Mesendoderm (in vitro differentiated cells): ENCODE data around the gene BIK.

Experiments used
- DNase-seq: peaks from one replicate; pipeline ENCODE4 v3.0.0; 2013
- H2AK5ac ChIP-seq: 2 replicates; pipeline ENCODE4 v1.6.1; 2013; ENCODE audit warnings: low read length, inconsistent platforms
- H2BK120ac ChIP-seq: 2 replicates; pipeline ENCODE4 v1.6.1; 2013; ENCODE audit warnings: low read depth, mild to moderate bottlenecking, low read length, moderate library complexity, mixed read lengths
- H2BK15ac ChIP-seq: replicated peaks from 2 replicates; pipeline ENCODE4 v1.6.1; 2013; ENCODE audit warnings: low read depth, mild to moderate bottlenecking, moderate library complexity
- H2BK5ac ChIP-seq: 2 replicates; pipeline ENCODE4 v1.6.1; 2013; ENCODE audit warnings: low read length, inconsistent platforms
- H3K18ac ChIP-seq: 2 replicates; pipeline ENCODE4 v1.6.1; 2013; ENCODE audit warnings: mild to moderate bottlenecking, low read length, mixed read lengths
- H3K23ac ChIP-seq: one replicate; pipeline ENCODE4 v1.6.1; 2013; ENCODE audit warnings: low read length
- H3K27ac ChIP-seq: 2 replicates; pipeline ENCODE4 v1.5.1; 2013; ENCODE audit warnings: low read depth, mild to moderate bottlenecking, inconsistent platforms, low read length, moderate library complexity
- H3K27me3 ChIP-seq: 2 replicates; pipeline ENCODE4 v1.6.1; 2013; ENCODE audit warnings: low read length, control low read depth, mild to moderate bottlenecking, inconsistent platforms; ENCODE audit not compliant: insufficient read depth, poor library complexity
- H3K36me3 ChIP-seq: 2 replicates; pipeline ENCODE4 v1.6.1; 2013; ENCODE audit warnings: low read length, inconsistent platforms; ENCODE audit not compliant: control insufficient read depth, insufficient read depth
- H3K4ac ChIP-seq: one replicate; pipeline ENCODE4 v1.6.1; 2013; ENCODE audit warnings: low read depth, mild to moderate bottlenecking, low read length, moderate library complexity
- H3K4me1 ChIP-seq: 2 replicates; pipeline ENCODE4 v1.6.1; 2013; ENCODE audit warnings: low read depth, low read length, inconsistent platforms; ENCODE audit not compliant: control insufficient read depth
- H3K4me2 ChIP-seq: 2 replicates; pipeline ENCODE4 v1.6.1; 2013; ENCODE audit warnings: low read length
- H3K4me3 ChIP-seq: 2 replicates; pipeline ENCODE4 v1.5.1; 2013; ENCODE audit warnings: mild to moderate bottlenecking, low read length
- H3K56ac ChIP-seq: one replicate; pipeline ENCODE4 v1.6.1; 2013; ENCODE audit warnings: low read length
- H3K79me1 ChIP-seq: 2 replicates; pipeline ENCODE4 v1.6.1; 2013; ENCODE audit warnings: low read length, inconsistent platforms
- H3K79me2 ChIP-seq: 2 replicates; pipeline ENCODE4 v1.6.1; 2013; ENCODE audit warnings: mild to moderate bottlenecking, low read length; ENCODE audit not compliant: control insufficient read depth, insufficient read depth
- H3K9ac ChIP-seq: 2 replicates; pipeline ENCODE4 v1.6.1; 2013; ENCODE audit warnings: low read length, inconsistent platforms
- H4K5ac ChIP-seq: one replicate; pipeline ENCODE4 v1.6.1; 2013; ENCODE audit warnings: low read length
- H4K8ac ChIP-seq: one replicate; pipeline ENCODE4 v1.6.1; 2013; ENCODE audit warnings: low read depth, mild to moderate bottlenecking, control low read depth, low read length, moderate library complexity
- WGBS: extraction: QIAGEN DNeasy Blood & Tissue Kit; methylation state at CpG from one replicate; pipeline ENCODE4 v1.1.7; 2013; ENCODE audit warnings: low lambda C conversion rate, missing lambda C conversion rate; ENCODE audit not compliant: insufficient coverage; ENCODE audit errors: extremely low coverage; 5-methylcytosine and 5-hydroxymethylcytosine counted together

The BIK gene

DNA sequence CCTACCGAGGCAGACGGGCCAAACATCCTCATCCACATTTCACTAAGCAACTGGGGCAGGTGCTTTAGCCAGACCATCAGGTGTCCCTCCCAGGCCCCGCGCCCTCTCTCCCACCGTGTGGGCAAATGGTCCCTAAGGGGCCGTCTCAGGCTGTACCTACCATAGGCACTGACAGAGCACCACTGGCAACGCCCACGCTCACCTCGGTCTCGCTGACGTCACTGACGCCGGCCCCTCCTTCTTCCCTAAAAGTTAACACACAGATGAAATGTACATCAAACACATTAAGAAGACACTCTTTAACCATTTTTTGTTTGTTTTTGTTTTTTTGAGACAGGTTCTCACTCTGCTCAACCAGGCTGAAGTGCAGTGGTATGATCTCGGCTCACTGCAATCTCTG is 30.8 kb upstream of the BIK start:
- no peak overlapping the region for H3K4me2 ChIP-seq
- H3K4me3 ChIP-seq = no peak overlapping the region
- H4K8ac ChIP-seq = no peak overlapping the region
- WGBS = no CpG with 5 or more reads among the region's 14 CpGs
- H2BK120ac ChIP-seq = no peak overlapping the region
- H3K36me3 ChIP-seq = no peaks in the 10 kb centered on the region
- no peak overlapping the region for H3K56ac ChIP-seq
- H3K79me1 ChIP-seq = no peaks in the 10 kb centered on the region
- no peak overlapping the region for H2BK5ac ChIP-seq
- H2BK15ac ChIP-seq = no peak overlapping the region
- no peaks in the 10 kb centered on the region for H3K79me2 ChIP-seq
- DNase-seq = no peak
- H3K18ac ChIP-seq = no peak overlapping the region
- H3K4me1 ChIP-seq = no peaks in the 10 kb centered on the region
- no peak overlapping the region for H2AK5ac ChIP-seq
- no peak overlapping the region for H3K23ac ChIP-seq
- H3K9ac ChIP-seq = no peak overlapping the region
- H3K4ac ChIP-seq = no peak overlapping the region
- no peak overlapping the region for H3K27ac ChIP-seq
- H3K27me3 ChIP-seq = no peaks in the 10 kb centered on the region
- H4K5ac ChIP-seq = no peak overlapping the region

DNA sequence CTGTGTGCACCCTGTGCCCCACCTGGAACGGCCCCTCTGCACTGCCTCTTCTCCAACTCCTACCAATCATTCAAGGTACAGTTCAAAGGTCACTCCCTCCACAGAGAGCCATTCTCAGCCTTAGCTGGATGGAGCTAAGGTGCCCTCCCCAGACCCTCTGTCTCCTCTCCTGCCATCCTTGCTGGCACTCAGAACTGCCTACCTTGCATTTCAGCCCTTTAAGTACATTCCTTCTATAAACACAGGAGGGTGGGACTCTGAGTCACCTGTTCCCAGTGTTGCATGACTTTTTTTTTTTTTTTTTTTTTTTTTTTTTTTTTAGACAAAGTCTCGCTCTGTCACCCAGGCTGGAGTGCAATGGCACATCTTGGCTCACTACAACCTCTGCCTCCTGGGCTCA is 29.9 kb upstream of the BIK start:
- no peaks in the 10 kb centered on the region for H3K79me1 ChIP-seq
- H3K4me3 ChIP-seq = no peak overlapping the region
- WGBS = no CpG with 5 or more reads among the region's 2 CpGs
- H3K27ac ChIP-seq = no peak overlapping the region
- no peak overlapping the region for H3K56ac ChIP-seq
- no peak overlapping the region for H3K23ac ChIP-seq
- no peak overlapping the region for H4K5ac ChIP-seq
- H2BK5ac ChIP-seq = no peak overlapping the region
- H2BK120ac ChIP-seq = no peak overlapping the region
- H2BK15ac ChIP-seq = no peak overlapping the region
- H3K18ac ChIP-seq = no peak overlapping the region
- H3K9ac ChIP-seq = no peak overlapping the region
- H4K8ac ChIP-seq = no peak overlapping the region
- DNase-seq = no peak
- no peaks in the 10 kb centered on the region for H3K27me3 ChIP-seq
- H3K79me2 ChIP-seq = no peaks in the 10 kb centered on the region
- no peaks in the 10 kb centered on the region for H3K36me3 ChIP-seq
- H3K4me2 ChIP-seq = no peak overlapping the region
- no peaks in the 10 kb centered on the region for H3K4me1 ChIP-seq
- H2AK5ac ChIP-seq = no peak overlapping the region
- H3K4ac ChIP-seq = no peak overlapping the region

DNA sequence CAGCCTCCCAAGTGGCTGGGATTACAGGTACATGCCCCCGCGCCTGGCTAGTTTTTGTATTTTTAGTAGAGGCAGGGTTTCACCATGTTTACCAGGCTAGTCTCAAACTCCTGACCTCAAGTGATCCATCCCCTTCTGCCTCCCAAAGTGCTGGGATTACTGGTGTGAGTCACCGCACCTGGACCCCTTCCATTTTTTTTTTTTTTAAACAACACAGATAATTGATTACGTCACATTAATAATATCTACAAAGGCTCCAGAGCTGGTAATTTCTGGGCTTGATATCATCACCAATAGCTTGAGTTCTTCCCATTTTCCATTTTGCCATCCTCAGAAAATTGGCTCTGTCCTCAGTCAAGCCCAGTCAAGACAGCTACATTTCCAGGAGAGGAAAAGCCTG is 28.6 kb upstream of the BIK start:
- no peak overlapping the region for H2BK120ac ChIP-seq
- H3K23ac ChIP-seq = no peak overlapping the region
- no peaks in the 10 kb centered on the region for H3K79me1 ChIP-seq
- H3K4me3 ChIP-seq = no peak overlapping the region
- no peak for DNase-seq
- no peaks in the 10 kb centered on the region for H3K79me2 ChIP-seq
- H3K9ac ChIP-seq = no peak overlapping the region
- H4K5ac ChIP-seq = no peak overlapping the region
- no peak overlapping the region for H2AK5ac ChIP-seq
- H3K4me1 ChIP-seq = no peaks in the 10 kb centered on the region
- no peak overlapping the region for H3K18ac ChIP-seq
- no peak overlapping the region for H3K56ac ChIP-seq
- no peak overlapping the region for H3K4me2 ChIP-seq
- no peak overlapping the region for H3K4ac ChIP-seq
- H2BK15ac ChIP-seq = no peak overlapping the region
- no peak overlapping the region for H4K8ac ChIP-seq
- H3K27me3 ChIP-seq = no peaks in the 10 kb centered on the region
- H3K36me3 ChIP-seq = no peaks in the 10 kb centered on the region
- H2BK5ac ChIP-seq = no peak overlapping the region
- WGBS = no CpG with 5 or more reads among the region's 4 CpGs
- H3K27ac ChIP-seq = no peak overlapping the region

DNA sequence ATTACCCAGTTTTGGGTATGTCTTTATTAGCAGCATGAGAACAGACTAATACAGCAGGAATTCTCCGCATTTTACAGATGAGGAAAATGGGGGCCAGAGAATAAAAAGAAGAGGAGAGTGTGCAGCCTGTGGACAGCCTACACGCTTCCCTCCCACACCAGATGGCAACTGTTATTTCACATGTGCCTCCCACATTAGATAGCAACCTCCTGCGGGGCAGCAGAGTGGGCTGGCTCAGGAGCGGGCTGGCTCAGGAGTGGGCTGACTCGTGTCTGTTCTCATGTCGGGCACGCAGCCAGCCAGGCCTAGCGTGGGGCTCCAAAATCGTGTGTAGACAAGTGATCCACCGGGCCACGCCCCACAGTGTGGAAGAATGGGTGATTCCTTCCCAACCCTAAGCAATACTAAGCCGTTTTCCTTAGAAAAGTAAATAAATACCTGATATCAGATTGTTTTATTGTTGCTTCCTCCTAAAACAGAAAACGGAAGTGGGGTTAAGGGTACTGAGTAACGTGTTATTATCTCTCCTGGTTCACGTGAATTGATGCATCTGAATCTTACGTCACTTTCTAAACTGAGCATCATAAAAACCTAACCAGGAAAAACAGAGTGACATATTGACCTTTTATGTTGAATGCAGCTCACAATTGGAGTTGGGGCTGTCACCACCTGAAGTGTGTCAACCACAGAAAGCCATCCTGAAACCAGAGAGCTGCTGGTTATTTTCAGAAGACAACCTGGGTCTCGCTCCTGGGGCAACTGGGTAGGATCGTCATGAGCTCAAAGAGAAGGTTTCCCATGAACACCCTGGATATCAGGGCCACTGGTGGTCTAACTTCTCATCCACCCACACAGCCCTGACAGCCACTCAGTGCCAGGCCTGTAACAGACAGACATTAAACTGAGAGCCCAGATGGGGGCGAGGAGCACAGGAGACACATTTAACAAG is 24.6 kb upstream of the BIK start:
- no peaks in the 10 kb centered on the region for H3K79me2 ChIP-seq
- no peak overlapping the region for H2BK120ac ChIP-seq
- no peak overlapping the region for H3K56ac ChIP-seq
- no peak for DNase-seq
- H3K4me3 ChIP-seq = no peak overlapping the region
- no peak overlapping the region for H3K27ac ChIP-seq
- no peak overlapping the region for H4K8ac ChIP-seq
- no peak overlapping the region for H4K5ac ChIP-seq
- H3K9ac ChIP-seq = no peak overlapping the region
- no peak overlapping the region for H3K23ac ChIP-seq
- H2AK5ac ChIP-seq = no peak overlapping the region
- no CpG with 5 or more reads among the region's 19 CpGs for WGBS
- H3K4ac ChIP-seq = no peak overlapping the region
- H3K27me3 ChIP-seq = no peaks in the 10 kb centered on the region
- H3K4me1 ChIP-seq = no peaks in the 10 kb centered on the region
- H3K18ac ChIP-seq = no peak overlapping the region
- no peak overlapping the region for H2BK5ac ChIP-seq
- no peak overlapping the region for H2BK15ac ChIP-seq
- H3K4me2 ChIP-seq = no peak overlapping the region
- no peaks in the 10 kb centered on the region for H3K79me1 ChIP-seq
- H3K36me3 ChIP-seq = no peaks in the 10 kb centered on the region

DNA sequence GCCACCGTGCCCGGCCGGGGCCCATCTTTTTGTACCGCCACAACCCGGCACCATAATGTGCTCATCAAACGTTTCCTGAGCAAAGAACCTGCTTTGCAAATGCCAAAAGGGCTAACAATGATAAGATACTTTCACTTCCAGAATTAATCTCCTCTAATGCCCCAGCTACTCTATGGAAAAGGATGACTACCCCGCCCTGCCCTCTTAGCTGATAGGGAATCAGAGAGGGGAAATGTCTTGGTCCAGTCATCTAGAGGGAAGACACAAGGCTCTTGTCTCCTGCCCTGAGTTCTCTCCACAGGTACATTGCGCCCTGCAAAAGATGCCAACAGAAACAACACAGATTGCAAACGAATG is 21.9 kb upstream of the BIK start:
- H4K5ac ChIP-seq = no peak overlapping the region
- no peak overlapping the region for H2BK15ac ChIP-seq
- H3K18ac ChIP-seq = no peak overlapping the region
- no peak overlapping the region for H4K8ac ChIP-seq
- H3K23ac ChIP-seq = peak overlapping the region; percentile 57
- H3K9ac ChIP-seq = peak overlapping the region; percentile 80
- H3K36me3 ChIP-seq = no peaks in the 10 kb centered on the region
- H3K4me3 ChIP-seq = peak overlapping the region; percentile 65
- no peaks in the 10 kb centered on the region for H3K79me1 ChIP-seq
- no peaks in the 10 kb centered on the region for H3K79me2 ChIP-seq
- no peaks in the 10 kb centered on the region for H3K27me3 ChIP-seq
- H2BK5ac ChIP-seq = no peak overlapping the region
- H3K4me2 ChIP-seq = peak overlapping the region; percentile 82
- no peak overlapping the region for H2AK5ac ChIP-seq
- H3K27ac ChIP-seq = no peak overlapping the region
- H2BK120ac ChIP-seq = no peak overlapping the region
- H3K56ac ChIP-seq = peak overlapping the region; percentile 94
- no CpG with 5 or more reads among the region's 9 CpGs for WGBS
- DNase-seq = no peak
- H3K4me1 ChIP-seq = no peaks in the 10 kb centered on the region
- H3K4ac ChIP-seq = no peak overlapping the region
